NCI-H187 treated with DMSO at 0.1 percent for 48 hours (cell line): ENCODE results near the gene KRTAP9-9.
"Not testable (repeated sequence)": the region's sequence is repeated elsewhere in the genome, so short reads cannot be mapped to it uniquely, and the experiment has no call there.

ENCODE experiments used
- DNase-seq: peaks from one replicate; lab custom pipeline; 2025; lab: John Stamatoyannopoulos, UW

The KRTAP9-9 gene

GRCh38 chr17:41265078-41265477 is 9.9 kb downstream of the KRTAP9-9 start, which contains the start of gene KRTAP9-6:
Gene KRTAP9-6 (plus strand): TSS chr17:41265378. CDS start chr17:41265378, 0 bp downstream.
- no peak for DNase-seq

- DNase-seq = no peak
Measured at GRCh38 chr17:41267711-41268110, 12.5 kb downstream of the KRTAP9-9 start.

- not testable (repeated sequence) for DNase-seq
Measured at GRCh38 chr17:41271323-41271722, 16.1 kb downstream of the KRTAP9-9 start.

- no peak for DNase-seq
Measured at GRCh38 chr17:41271858-41272257, 16.7 kb downstream of the KRTAP9-9 start.

GRCh38 chr17:41275648-41276190 is 20.5 kb downstream of the KRTAP9-9 start, which contains the start of gene KRTAP9-7:
Gene KRTAP9-7 (plus strand): TSS chr17:41275698. CDS start chr17:41275698, 0 bp downstream.
- DNase-seq = not testable (repeated sequence)

GRCh38 chr17:41278176-41278955 is 23.2 kb downstream of the KRTAP9-9 start:
- no peak for DNase-seq

GRCh38 chr17:41284043-41284442 is 28.9 kb downstream of the KRTAP9-9 start:
- DNase-seq = no peak

- no peak for DNase-seq
Measured at GRCh38 chr17:41284546-41284945, 29.4 kb downstream of the KRTAP9-9 start.

GRCh38 chr17:41287050-41287449 is 31.9 kb downstream of the KRTAP9-9 start:
- no peak for DNase-seq

GRCh38 chr17:41294016-41294415 is 38.8 kb downstream of the KRTAP9-9 start:
- no peak for DNase-seq

- DNase-seq = no peak
Measured at GRCh38 chr17:41296846-41297245, 41.7 kb downstream of the KRTAP9-9 start.

- no peak for DNase-seq
Measured at GRCh38 chr17:41298458-41299135, 43.4 kb downstream of the KRTAP9-9 start.

- DNase-seq = no peak
Measured at GRCh38 chr17:41301204-41301790, 46.1 kb downstream of the KRTAP9-9 start.

GRCh38 chr17:41301916-41302901 is 47.0 kb downstream of the KRTAP9-9 start, which contains the start of gene KRTAP29-1:
Gene KRTAP29-1 (minus strand): TSS chr17:41302851. CDS start chr17:41302851, 0 bp downstream.
- DNase-seq = no peak

GRCh38 chr17:41302981-41303380 is 47.8 kb downstream of the KRTAP9-9 start:
- DNase-seq = no peak

- DNase-seq = no peak
Measured at GRCh38 chr17:41304091-41304490, 48.9 kb downstream of the KRTAP9-9 start.
